Body of pancreas (tissue), 4 donors: ENCODE data around the gene C1QTNF9B. TPM values are rescaled to one million over a fixed set of nuclear protein-coding genes. Genes with fewer than 3 reads are reported as not detected.

Source experiments
- ATAC-seq: fragments of 150-250 bp; one replicate; pipeline ENCODE4 v1.9.1; 2016
- DNase-seq, 4 donors: peaks; one replicate each; pipeline ENCODE4 v3.0.0-alpha.2; 2019
- H3K27ac ChIP-seq, 4 donors: fragments of 200-600 bp; sonication (generic); 1 replicate in 3 of 4; 2 replicates in 1 of 4; pipeline versions ENCODE4 v1.5.1 to v1.6.1; 2016 to 2019; ENCODE audit warnings: mild to moderate bottlenecking in 1 of 4, mixed read lengths in 1 of 4, moderate library complexity in 1 of 4
- H3K27me3 ChIP-seq, 2 donors: fragments of 200-600 bp; sonication (generic); one replicate each; pipeline ENCODE4 v1.6.0; 2016; ENCODE audit warnings: mild to moderate bottlenecking in 1 of 2
- H3K36me3 ChIP-seq, 2 donors: fragments of 200-600 bp; sonication (generic); replicated peaks in 1 of 2; 2 replicates each; pipeline ENCODE4 v1.5.1; 2016; ENCODE audit warnings: low read depth in 2 of 2; ENCODE audit not compliant: insufficient read depth in 1 of 2
- H3K4me1 ChIP-seq: fragments of 200-600 bp; sonication (generic); one replicate; pipeline ENCODE4 v1.6.0; 2016
- H3K4me3 ChIP-seq, 2 donors: fragments of 200-600 bp; sonication (generic); 1 replicate in 1 of 2; 2 replicates in 1 of 2; pipeline ENCODE4 v1.5.1; 2016 to 2019
- H3K9me3 ChIP-seq, 3 donors: fragments of 200-600 bp; sonication (generic); 1 replicate in 2 of 3; 2 replicates in 1 of 3; pipeline ENCODE4 v1.5.1; 2016
- POLR2A ChIP-seq, 3 donors: fragments of 450-650 bp; IDR thresholded peaks; one replicate each; pipeline ENCODE4 v1.6.1; 2016; ENCODE audit warnings: antibody characterized with exemption in 3 of 3, mild to moderate bottlenecking in 2 of 3
- WGBS, 2 donors: methylation state at CpG; one replicate each; pipeline ENCODE4 v1.1.5; 2017; 5-methylcytosine and 5-hydroxymethylcytosine counted together
- intact Hi-C: fragments of 100-400 bp; cut with DNase I; formaldehyde crosslinking; loops from one replicate; pipeline ENCODE4 v1.15.1; 2023
- total RNA-seq, 2 donors: library from RNA; depleted of rRNA; stranded (reverse); fragments of >200 nt; gene quantifications; one replicate each; pipeline ENCODE4 v1.1.0, GENCODE V29; 2016
- TF ChIP-seq, protein P1 (sequence below), 7 experiments: fragments of 450-650 bp in 4 of 7; fragments of 200-600 bp in 3 of 7; sonication (generic) in 3 of 7; IDR thresholded peaks; one replicate each; pipeline ENCODE4 v1.5.1; 2016 to 2019; ENCODE audit warnings: antibody characterized with exemption in 7 of 7

The C1QTNF9B gene
- total RNA-seq, 2 donors from 2014 or later, result not detected

DNA sequence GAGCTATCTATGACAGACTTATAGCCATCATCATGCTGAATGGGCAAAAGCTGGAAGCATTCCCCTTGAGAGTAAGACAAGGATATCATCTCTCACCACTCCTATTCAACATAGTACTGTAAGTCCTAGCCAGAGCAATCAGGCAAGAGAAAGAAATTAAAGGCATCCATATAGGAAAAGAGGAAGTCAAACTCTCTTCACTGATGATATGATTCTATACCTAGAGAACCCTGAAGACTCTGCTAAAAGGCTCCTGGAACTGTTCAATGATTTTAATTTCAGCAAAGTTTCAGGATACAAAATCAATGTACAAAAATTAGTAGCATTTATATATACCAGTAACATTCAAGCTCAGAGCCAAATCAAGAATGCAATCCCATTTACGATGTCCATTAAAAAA lies 21.7 kb upstream of the C1QTNF9B start:
- H3K36me3 ChIP-seq, result no peaks in the 10 kb centered on the region
- H3K4me1 ChIP-seq, result no peaks in the 10 kb centered on the region
- WGBS, 2 donors, result 83 to 86% methylated on average over 1 of the region's 1 CpG
- DNase-seq (no peak), ATAC-seq (no peak)
- H3K9me3 ChIP-seq, result peaks cover 0 to 3% (median 0%) of the 10 kb centered on the region in 3 donors
- H3K27ac ChIP-seq, result no peak overlapping the region
- no peak overlapping the region for H3K4me3 ChIP-seq
- no peaks in the 10 kb centered on the region for H3K27me3 ChIP-seq
- intact Hi-C loops, result no loop called here
- TF ChIP-seq, protein P1, sequence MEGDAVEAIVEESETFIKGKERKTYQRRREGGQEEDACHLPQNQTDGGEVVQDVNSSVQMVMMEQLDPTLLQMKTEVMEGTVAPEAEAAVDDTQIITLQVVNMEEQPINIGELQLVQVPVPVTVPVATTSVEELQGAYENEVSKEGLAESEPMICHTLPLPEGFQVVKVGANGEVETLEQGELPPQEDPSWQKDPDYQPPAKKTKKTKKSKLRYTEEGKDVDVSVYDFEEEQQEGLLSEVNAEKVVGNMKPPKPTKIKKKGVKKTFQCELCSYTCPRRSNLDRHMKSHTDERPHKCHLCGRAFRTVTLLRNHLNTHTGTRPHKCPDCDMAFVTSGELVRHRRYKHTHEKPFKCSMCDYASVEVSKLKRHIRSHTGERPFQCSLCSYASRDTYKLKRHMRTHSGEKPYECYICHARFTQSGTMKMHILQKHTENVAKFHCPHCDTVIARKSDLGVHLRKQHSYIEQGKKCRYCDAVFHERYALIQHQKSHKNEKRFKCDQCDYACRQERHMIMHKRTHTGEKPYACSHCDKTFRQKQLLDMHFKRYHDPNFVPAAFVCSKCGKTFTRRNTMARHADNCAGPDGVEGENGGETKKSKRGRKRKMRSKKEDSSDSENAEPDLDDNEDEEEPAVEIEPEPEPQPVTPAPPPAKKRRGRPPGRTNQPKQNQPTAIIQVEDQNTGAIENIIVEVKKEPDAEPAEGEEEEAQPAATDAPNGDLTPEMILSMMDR (IDR thresholded peaks at IDR 0.05), result no peak
- no peak for TF ChIP-seq POLR2A (IDR thresholded peaks at IDR 0.05)

DNA sequence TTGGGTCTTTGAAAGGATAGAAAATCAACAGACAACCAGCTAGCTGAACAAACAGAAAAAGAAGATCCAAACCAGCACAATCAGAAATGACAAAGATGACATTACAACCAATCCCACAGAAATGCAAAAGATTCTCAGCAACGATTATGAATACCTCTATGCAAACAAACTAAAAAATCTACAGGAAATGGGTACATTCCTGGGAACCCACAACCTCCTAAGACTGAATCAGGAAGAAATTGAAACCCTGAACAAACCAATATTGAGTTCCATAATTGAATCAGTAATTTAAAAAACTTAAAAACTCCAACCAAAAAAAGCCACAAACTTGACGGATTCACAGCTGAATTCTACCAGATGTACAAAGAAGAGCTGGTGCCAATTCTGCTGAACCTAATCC lies 20.9 kb upstream of the C1QTNF9B start:
- Histone ChIP-seq H3K27me3 (no peaks in the 10 kb centered on the region), H3K27ac (no peak overlapping the region), H3K4me3 (no peak overlapping the region), H3K4me1 (no peaks in the 10 kb centered on the region), H3K9me3 (peaks cover 0 to 3% (median 0%) of the 10 kb centered on the region in 3 donors), H3K36me3 (no peaks in the 10 kb centered on the region)
- ATAC-seq, result no peak
- intact Hi-C loops, result no loop called here
- 62 to 68% methylated on average over 2 of the region's 2 CpGs for WGBS, 2 donors
- TF ChIP-seq POLR2A (IDR thresholded peaks at IDR 0.05), result no peak
- TF ChIP-seq, protein P1 (IDR thresholded peaks at IDR 0.05), result no peak
- no peak for DNase-seq

DNA sequence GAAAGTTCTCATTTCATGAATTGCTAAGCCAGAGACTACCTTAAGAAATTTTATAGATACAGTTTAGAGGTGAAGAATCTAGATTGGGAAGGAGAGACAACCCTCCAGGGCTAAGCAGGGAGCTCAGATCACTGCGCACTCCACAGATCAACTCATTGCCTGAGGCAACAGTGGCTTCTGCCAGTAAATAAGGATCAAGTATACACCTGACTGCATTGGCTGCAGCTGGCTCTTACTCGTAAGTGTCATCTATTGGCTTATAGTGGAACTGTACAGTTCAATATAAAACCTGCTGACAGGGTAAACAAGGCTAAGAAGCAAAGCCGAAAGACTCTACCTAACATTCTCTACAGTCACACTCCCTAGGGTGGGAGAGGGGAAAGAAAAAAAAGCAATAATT lies 18.0 kb upstream of the C1QTNF9B start:
- Histone ChIP-seq H3K4me1 (no peaks in the 10 kb centered on the region), H3K27ac (no peak overlapping the region), H3K4me3 (no peak overlapping the region), H3K9me3 (no peaks in the 10 kb centered on the region), H3K36me3 (no peaks in the 10 kb centered on the region), H3K27me3 (peaks cover 0 to 3% of the 10 kb centered on the region in 2 donors)
- intact Hi-C loops, result no loop called here
- WGBS, 2 donors, result 70 to 76% methylated on average over 3 of the region's 3 CpGs
- DNase-seq, result no peak
- TF ChIP-seq, protein P1 (IDR thresholded peaks at IDR 0.05), result no peak
- no peak for TF ChIP-seq POLR2A (IDR thresholded peaks at IDR 0.05)
- ATAC-seq, result no peak

DNA sequence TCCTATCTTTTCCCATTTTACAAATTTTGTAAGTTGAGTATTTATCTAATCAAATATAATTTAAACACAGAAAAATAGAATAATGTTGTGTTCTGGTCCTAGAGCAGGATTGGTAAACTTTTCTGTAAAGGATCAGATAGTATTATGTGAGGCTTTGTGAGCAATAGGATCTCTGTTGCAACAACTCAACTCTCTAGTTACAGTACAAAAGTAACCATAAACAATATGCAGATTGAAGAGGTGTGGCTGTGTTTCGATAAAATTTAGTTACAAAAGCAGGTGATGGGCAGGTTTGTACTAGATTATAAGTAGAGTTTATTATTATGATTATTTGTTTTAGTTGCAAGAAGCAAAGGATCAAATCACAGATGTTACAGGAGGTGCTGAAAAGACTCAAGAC lies 15.2 kb upstream of the C1QTNF9B start:
- peaks cover 0 to 3% of the 10 kb centered on the region in 2 donors for H3K27me3 ChIP-seq
- no peak overlapping the region for H3K27ac ChIP-seq
- WGBS, 2 donors, result 80 to 85% methylated on average over 1 of the region's 1 CpG
- intact Hi-C loops, result no loop called here
- DNase-seq (no peak), ATAC-seq (no peak)
- TF ChIP-seq, protein P1 (IDR thresholded peaks at IDR 0.05), result no peak
- TF ChIP-seq POLR2A (IDR thresholded peaks at IDR 0.05), result no peak
- no peaks in the 10 kb centered on the region for H3K36me3 ChIP-seq
- H3K9me3 ChIP-seq, result no peaks in the 10 kb centered on the region
- no peaks in the 10 kb centered on the region for H3K4me1 ChIP-seq
- no peak overlapping the region for H3K4me3 ChIP-seq

DNA sequence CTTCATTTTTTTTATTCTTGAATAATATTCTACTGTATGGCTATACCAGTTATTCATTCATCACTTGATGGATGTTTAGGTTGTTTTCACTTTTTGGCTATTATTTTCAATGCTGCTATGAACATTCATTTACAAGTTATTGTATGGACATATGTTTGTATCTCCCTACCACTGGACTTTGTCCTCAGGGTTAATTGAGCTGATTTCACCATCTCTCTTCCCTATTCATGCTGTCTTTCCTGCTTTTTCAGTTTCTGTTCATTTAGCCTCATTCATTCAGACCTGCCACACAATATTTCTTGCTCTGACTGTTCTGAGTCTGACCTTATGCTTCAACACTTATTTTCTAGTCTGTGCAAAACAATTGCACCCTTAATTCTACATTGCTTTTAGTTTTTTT lies 12.3 kb upstream of the C1QTNF9B start:
- no peaks in the 10 kb centered on the region for H3K36me3 ChIP-seq
- H3K4me1 ChIP-seq, result no peaks in the 10 kb centered on the region
- no peak for TF ChIP-seq POLR2A (IDR thresholded peaks at IDR 0.05)
- TF ChIP-seq, protein P1 (IDR thresholded peaks at IDR 0.05), result no peak
- DNase-seq, result no peak
- H3K27me3 ChIP-seq, result peaks cover 0 to 3% of the 10 kb centered on the region in 2 donors
- no peak for ATAC-seq
- intact Hi-C loops, result no loop called here
- H3K4me3 ChIP-seq, result no peak overlapping the region
- H3K27ac ChIP-seq, result no peak overlapping the region
- no peaks in the 10 kb centered on the region for H3K9me3 ChIP-seq
